ENCODE data around the gene ERCC6. TPM values are rescaled to one million over a fixed set of nuclear protein-coding genes. Genes with fewer than 3 reads are reported as not detected.

The ERCC6 gene
- total RNA-seq, 4 donors from 2014 or later = 8.5 to 17.9 (median 9.8) TPM

GRCh38 chr10:49541762-49542161 is 2.8 kb upstream of the ERCC6 start:
- 74 to 77% methylated on average over 5 to 6 of the region's 6 CpGs for WGBS, 2 donors
- no peak overlapping the region for H3K4me3 ChIP-seq
- H3K4me1 ChIP-seq = peaks cover 12 to 22% (median 13%) of the 10 kb centered on the region in 3 donors
- TF ChIP-seq POLR2A (IDR thresholded peaks at IDR 0.05) = no peak
- no peaks in the 10 kb centered on the region for H3K9me3 ChIP-seq
- intact Hi-C loops (cut with DNase I) = no loop called here
- H3K36me3 ChIP-seq = no peaks in the 10 kb centered on the region
- H3K27ac ChIP-seq = no peak overlapping the region
- peaks cover 0 to 10% (median 0%) of the 10 kb centered on the region in 4 donors for H3K27me3 ChIP-seq
- DNase-seq = no peak

- no peak for DNase-seq
- WGBS, 2 donors = 55% methylated on average over 20 of the region's 20 CpGs
- Histone ChIP-seq H3K27me3 (peaks cover 0 to 10% (median 0%) of the 10 kb centered on the region in 4 donors), H3K36me3 (no peaks in the 10 kb centered on the region), H3K4me3 (peak overlapping the region in 3 of 4 donors; percentile 76 to 86 (median 82)), H3K4me1 (peaks cover 12 to 24% (median 13%) of the 10 kb centered on the region in 3 donors), H3K27ac (peak overlapping the region in 1 of 4 donors; percentile 93), H3K9me3 (no peaks in the 10 kb centered on the region)
- intact Hi-C loops (cut with DNase I) = no loop called here
- no peak for TF ChIP-seq CTCF (IDR thresholded peaks at IDR 0.05)
- no peak for TF ChIP-seq POLR2A (IDR thresholded peaks at IDR 0.05)
Measured at GRCh38 chr10:49540056-49540797, 1.3 kb upstream of the ERCC6 start.

GRCh38 chr10:49539320-49539885 is 482 bp upstream of the ERCC6 start:
- intact Hi-C loops (cut with DNase I) = no loop called here
- peaks cover 0 to 10% (median 0%) of the 10 kb centered on the region in 4 donors for H3K27me3 ChIP-seq
- peak overlapping the region; percentile 68 to 86 (median 79) for H3K4me3 ChIP-seq
- DNase-seq = no peak
- H3K36me3 ChIP-seq = no peaks in the 10 kb centered on the region
- peaks cover 12 to 32% (median 13%) of the 10 kb centered on the region in 3 donors for H3K4me1 ChIP-seq
- H3K9me3 ChIP-seq = no peaks in the 10 kb centered on the region
- H3K27ac ChIP-seq = peak overlapping the region; percentile 91 to 93 (median 92)
- WGBS, 2 donors = 0 to 1% methylated on average over 21 to 24 of the region's 26 CpGs
- TF ChIP-seq POLR2A (IDR thresholded peaks at IDR 0.05) = no peak
- TF ChIP-seq CTCF (IDR thresholded peaks at IDR 0.05) = no peak

GRCh38 chr10:49534670-49535381 is 4.1 kb downstream of the ERCC6 start:
- Histone ChIP-seq H3K27me3 (no peaks in the 10 kb centered on the region), H3K4me3 (no peak overlapping the region), H3K36me3 (peaks cover 0 to 29% (median 3%) of the 10 kb centered on the region in 3 donors), H3K9me3 (no peaks in the 10 kb centered on the region), H3K27ac (no peak overlapping the region), H3K4me1 (peaks cover 10 to 32% (median 11%) of the 10 kb centered on the region in 3 donors)
- no peak for DNase-seq
- intact Hi-C loops (cut with DNase I) = no loop called here
- no peak for TF ChIP-seq POLR2A (IDR thresholded peaks at IDR 0.05)
- TF ChIP-seq CTCF (IDR thresholded peaks at IDR 0.05) = no peak
- WGBS, 2 donors = 72 to 76% methylated on average over 9 of the region's 9 CpGs

GRCh38 chr10:49532461-49532860 is 6.5 kb downstream of the ERCC6 start:
- peaks cover 0 to 53% (median 3%) of the 10 kb centered on the region in 3 donors for H3K36me3 ChIP-seq
- no peak overlapping the region for H3K4me3 ChIP-seq
- TF ChIP-seq POLR2A (IDR thresholded peaks at IDR 0.05) = no peak
- TF ChIP-seq CTCF (IDR thresholded peaks at IDR 0.05) = no peak
- intact Hi-C loops (cut with DNase I) = no loop called here
- DNase-seq = no peak
- no peaks in the 10 kb centered on the region for H3K9me3 ChIP-seq
- WGBS, 2 donors = 97 to 98% methylated on average over 9 to 14 of the region's 15 CpGs
- no peaks in the 10 kb centered on the region for H3K27me3 ChIP-seq
- H3K4me1 ChIP-seq = peaks cover 0 to 16% (median under 1%) of the 10 kb centered on the region in 3 donors
- H3K27ac ChIP-seq = no peak overlapping the region
